ENCODE results near the gene HS6ST3.

DNA sequence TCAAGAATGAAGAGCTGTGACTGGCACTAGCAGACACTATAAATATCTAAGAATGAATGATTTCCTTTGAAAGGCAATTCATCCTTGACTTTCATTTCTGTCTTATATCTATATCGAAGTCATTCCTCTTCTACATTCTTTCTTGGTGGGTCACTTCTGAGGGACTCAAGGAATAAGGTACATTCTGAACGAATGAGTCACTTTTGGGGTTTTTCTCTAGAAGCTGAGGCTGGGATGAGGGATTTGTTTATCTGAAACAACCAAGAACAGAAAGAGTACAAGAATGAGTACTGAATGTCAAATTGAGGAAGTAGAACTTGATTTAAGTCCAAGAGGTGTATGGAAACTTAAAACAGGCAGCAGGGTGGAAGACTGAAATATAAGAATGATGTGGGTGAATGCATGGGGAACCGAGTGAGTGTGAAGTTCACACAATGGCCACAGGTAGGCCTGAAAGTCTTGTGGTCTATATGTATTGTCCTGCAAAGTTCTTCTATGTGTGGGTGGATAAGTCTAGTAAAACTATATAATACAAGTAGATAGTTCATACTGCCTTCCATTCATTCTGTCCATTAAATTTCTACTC is 560.5 kb downstream of the HS6ST3 start:
- TF ChIP-seq EZH2phosphoT487 (IDR thresholded peaks at IDR 0.05; ENCODE audit: low read depth, severe bottlenecking, unreplicated experiment) (no peak), EZH2 (IDR thresholded peaks at IDR 0.05; ENCODE audit: borderline replicate concordance) (no peak)
- TF ChIP-seq, protein P1, sequence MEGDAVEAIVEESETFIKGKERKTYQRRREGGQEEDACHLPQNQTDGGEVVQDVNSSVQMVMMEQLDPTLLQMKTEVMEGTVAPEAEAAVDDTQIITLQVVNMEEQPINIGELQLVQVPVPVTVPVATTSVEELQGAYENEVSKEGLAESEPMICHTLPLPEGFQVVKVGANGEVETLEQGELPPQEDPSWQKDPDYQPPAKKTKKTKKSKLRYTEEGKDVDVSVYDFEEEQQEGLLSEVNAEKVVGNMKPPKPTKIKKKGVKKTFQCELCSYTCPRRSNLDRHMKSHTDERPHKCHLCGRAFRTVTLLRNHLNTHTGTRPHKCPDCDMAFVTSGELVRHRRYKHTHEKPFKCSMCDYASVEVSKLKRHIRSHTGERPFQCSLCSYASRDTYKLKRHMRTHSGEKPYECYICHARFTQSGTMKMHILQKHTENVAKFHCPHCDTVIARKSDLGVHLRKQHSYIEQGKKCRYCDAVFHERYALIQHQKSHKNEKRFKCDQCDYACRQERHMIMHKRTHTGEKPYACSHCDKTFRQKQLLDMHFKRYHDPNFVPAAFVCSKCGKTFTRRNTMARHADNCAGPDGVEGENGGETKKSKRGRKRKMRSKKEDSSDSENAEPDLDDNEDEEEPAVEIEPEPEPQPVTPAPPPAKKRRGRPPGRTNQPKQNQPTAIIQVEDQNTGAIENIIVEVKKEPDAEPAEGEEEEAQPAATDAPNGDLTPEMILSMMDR (IDR thresholded peaks at IDR 0.05; ENCODE audit: poor library complexity) = no peak

Measured in hepatocyte (in vitro differentiated cells).